HG03558 (cell line): ENCODE data around the gene CACHD1.
"Not testable (repeated sequence)": the region's sequence is repeated elsewhere in the genome, so short reads cannot be mapped to it uniquely, and the experiment has no call there.

ENCODE experiments used
- ATAC-seq: cut with Tn5 transposase; IDR thresholded peaks from one replicate; pipeline ENCODE4 v1.9.1; 2021; ENCODE audit warnings: moderate number of reproducible peaks; ENCODE audit not compliant: unreplicated experiment; ENCODE audit errors: extremely low read depth

The CACHD1 gene

GRCh38 chr1:64734287-64734652 lies 264.3 kb downstream of the CACHD1 start:
- no peak for ATAC-seq

GRCh38 chr1:64740687-64741086 lies 270.8 kb downstream of the CACHD1 start:
- ATAC-seq: not testable (repeated sequence)
